ENCODE data around the gene CARD18. TPM values are rescaled to one million over a fixed set of nuclear protein-coding genes. Genes with fewer than 3 reads are reported as not detected.

CARD18 gene
- polyA plus RNA-seq, 3 donors = not detected

DNA sequence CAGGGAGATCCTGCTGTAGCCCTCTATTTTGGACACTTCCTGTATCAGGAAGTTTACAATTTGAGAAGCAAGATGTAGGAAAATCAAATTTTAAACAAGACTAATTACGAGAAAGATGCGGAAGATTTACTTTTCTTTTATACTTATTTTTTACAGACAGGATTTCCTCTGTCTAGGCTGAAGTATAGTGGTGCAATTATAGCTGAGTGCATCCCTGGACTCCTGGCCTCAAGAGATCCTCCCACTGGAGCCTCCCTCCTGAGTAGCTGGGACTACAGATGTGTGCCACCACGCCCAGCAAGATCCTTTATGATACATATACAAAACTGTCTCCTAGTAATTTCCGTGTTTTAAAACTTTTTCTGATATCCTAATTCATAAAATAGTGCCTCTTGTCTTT is 17.2 kb upstream of the CARD18 start:
- Histone ChIP-seq H4K20me1 (ENCODE audit: insufficient read depth, low read length) (no peaks in the 10 kb centered on the region), H2AFZ (ENCODE audit: insufficient read depth, low read depth, low read length, poor library complexity, severe bottlenecking) (no peak overlapping the region), H3K36me3 (replicated peaks in 1 of 2; ENCODE audit: control insufficient read depth in 1 of 2, insufficient read depth in 2 of 2, low read length in 2 of 2) (no peaks in the 10 kb centered on the region), H3K4me3 (replicated peaks in 1 of 3; ENCODE audit: low read depth in 2 of 3, low read length in 3 of 3) (no peak overlapping the region), H3K9ac (ENCODE audit: insufficient read depth, low read length, poor library complexity, severe bottlenecking) (no peak overlapping the region), H3K4me1 (ENCODE audit: control insufficient read depth in 1 of 2, insufficient read depth in 2 of 2, low read length in 2 of 2) (peaks cover 5 to 14% of the 10 kb centered on the region in 2 donors), H3K27ac (ENCODE audit: low read depth in 1 of 2, low read length in 2 of 2) (no peak overlapping the region), H3K4me2 (replicated peaks; ENCODE audit: extremely low read depth, low read length, poor library complexity, severe bottlenecking) (no peak overlapping the region), H3K9me3 (replicated peaks in 1 of 2; ENCODE audit: control insufficient read depth in 1 of 2, insufficient read depth in 1 of 2, low read length in 2 of 2) (peaks cover 0 to 4% of the 10 kb centered on the region in 2 donors), H3K79me2 (ENCODE audit: insufficient read depth, low read length) (no peaks in the 10 kb centered on the region), H3K27me3 (ENCODE audit: control insufficient read depth in 2 of 2, insufficient read depth in 2 of 2, low read length in 2 of 2) (no peaks in the 10 kb centered on the region)
- H3K4me1 Mint-ChIP-seq = peaks cover 16% of the 10 kb centered on the region
- H3K4me3 Mint-ChIP-seq = no peak overlapping the region
- H3K27me3 Mint-ChIP-seq (ENCODE audit: low read depth in 3 of 3) = peaks cover 0 to 1% (median 0%) of the 10 kb centered on the region in 3 donors
- intact Hi-C loops (cut with micrococcal nuclease) = no loop called here
- no peak overlapping the region for H3K27ac Mint-ChIP-seq
- DNase-seq = no peak
- peaks cover 0 to 16% (median 4%) of the 10 kb centered on the region in 7 donors for H3K9me3 Mint-ChIP-seq
- no peaks in the 10 kb centered on the region for H3K36me3 Mint-ChIP-seq
- WGBS (ENCODE audit: insufficient coverage) = 100% methylated on average over 1 of the region's 4 CpGs
- TF ChIP-seq, protein P1, sequence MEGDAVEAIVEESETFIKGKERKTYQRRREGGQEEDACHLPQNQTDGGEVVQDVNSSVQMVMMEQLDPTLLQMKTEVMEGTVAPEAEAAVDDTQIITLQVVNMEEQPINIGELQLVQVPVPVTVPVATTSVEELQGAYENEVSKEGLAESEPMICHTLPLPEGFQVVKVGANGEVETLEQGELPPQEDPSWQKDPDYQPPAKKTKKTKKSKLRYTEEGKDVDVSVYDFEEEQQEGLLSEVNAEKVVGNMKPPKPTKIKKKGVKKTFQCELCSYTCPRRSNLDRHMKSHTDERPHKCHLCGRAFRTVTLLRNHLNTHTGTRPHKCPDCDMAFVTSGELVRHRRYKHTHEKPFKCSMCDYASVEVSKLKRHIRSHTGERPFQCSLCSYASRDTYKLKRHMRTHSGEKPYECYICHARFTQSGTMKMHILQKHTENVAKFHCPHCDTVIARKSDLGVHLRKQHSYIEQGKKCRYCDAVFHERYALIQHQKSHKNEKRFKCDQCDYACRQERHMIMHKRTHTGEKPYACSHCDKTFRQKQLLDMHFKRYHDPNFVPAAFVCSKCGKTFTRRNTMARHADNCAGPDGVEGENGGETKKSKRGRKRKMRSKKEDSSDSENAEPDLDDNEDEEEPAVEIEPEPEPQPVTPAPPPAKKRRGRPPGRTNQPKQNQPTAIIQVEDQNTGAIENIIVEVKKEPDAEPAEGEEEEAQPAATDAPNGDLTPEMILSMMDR (IDR thresholded peaks at IDR 0.05) = no peak

DNA sequence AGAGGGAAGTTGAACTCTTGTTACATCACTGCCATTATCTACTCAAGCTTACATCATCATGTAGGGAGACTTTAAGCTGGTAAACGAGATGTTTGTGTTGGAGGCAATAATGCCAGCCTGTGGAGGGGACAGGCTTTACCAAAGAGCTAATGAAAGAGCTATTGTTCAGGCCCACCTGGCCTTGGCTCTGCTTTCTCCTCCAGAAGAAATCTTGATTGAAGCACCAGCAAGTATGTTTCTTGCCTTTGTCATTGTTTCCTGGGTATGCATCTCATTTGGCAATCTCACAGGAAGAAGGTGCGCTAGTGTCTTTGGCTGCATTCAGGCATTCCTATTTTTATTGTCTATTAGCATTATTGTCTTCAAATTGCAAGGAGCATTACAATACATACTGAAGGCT is 16.7 kb upstream of the CARD18 start:
- Histone ChIP-seq H3K27me3 (ENCODE audit: control insufficient read depth in 2 of 2, insufficient read depth in 2 of 2, low read length in 2 of 2) (no peaks in the 10 kb centered on the region), H4K20me1 (ENCODE audit: insufficient read depth, low read length) (no peaks in the 10 kb centered on the region), H3K9ac (ENCODE audit: insufficient read depth, low read length, poor library complexity, severe bottlenecking) (no peak overlapping the region), H3K4me2 (replicated peaks; ENCODE audit: extremely low read depth, low read length, poor library complexity, severe bottlenecking) (no peak overlapping the region), H3K27ac (ENCODE audit: low read depth in 1 of 2, low read length in 2 of 2) (no peak overlapping the region), H2AFZ (ENCODE audit: insufficient read depth, low read depth, low read length, poor library complexity, severe bottlenecking) (no peak overlapping the region), H3K36me3 (replicated peaks in 1 of 2; ENCODE audit: control insufficient read depth in 1 of 2, insufficient read depth in 2 of 2, low read length in 2 of 2) (no peaks in the 10 kb centered on the region), H3K79me2 (ENCODE audit: insufficient read depth, low read length) (no peaks in the 10 kb centered on the region), H3K4me3 (replicated peaks in 1 of 3; ENCODE audit: low read depth in 2 of 3, low read length in 3 of 3) (no peak overlapping the region), H3K9me3 (replicated peaks in 1 of 2; ENCODE audit: control insufficient read depth in 1 of 2, insufficient read depth in 1 of 2, low read length in 2 of 2) (peaks cover 0 to 4% of the 10 kb centered on the region in 2 donors), H3K4me1 (ENCODE audit: control insufficient read depth in 1 of 2, insufficient read depth in 2 of 2, low read length in 2 of 2) (peaks cover 5 to 14% of the 10 kb centered on the region in 2 donors)
- DNase-seq = no peak
- no CpG with 5 or more reads among the region's 2 CpGs for WGBS (ENCODE audit: insufficient coverage)
- Mint-ChIP-seq H3K27ac (no peak overlapping the region), H3K4me1 (peaks cover 16% of the 10 kb centered on the region), H3K27me3 (ENCODE audit: low read depth in 3 of 3) (peaks cover 0 to 1% (median 0%) of the 10 kb centered on the region in 3 donors), H3K4me3 (no peak overlapping the region), H3K9me3 (peaks cover 0 to 16% (median 4%) of the 10 kb centered on the region in 7 donors), H3K36me3 (no peaks in the 10 kb centered on the region)
- intact Hi-C loops (cut with micrococcal nuclease) = no loop called here
- TF ChIP-seq, protein P1 (IDR thresholded peaks at IDR 0.05) = no peak
